Gastroesophageal sphincter (tissue), 3 donors: Measurements from ENCODE around the gene CYTH3.

Source experiments
- CTCF ChIP-seq, 4 experiments: fragments of 200-600 bp in 2 of 4; fragments of 450-650 bp in 2 of 4; sonication (generic) in 1 of 4; IDR thresholded peaks; one replicate each; pipeline ENCODE4 v1.5.1; 2017 to 2019; ENCODE audit warnings: antibody characterized with exemption in 4 of 4, mild to moderate bottlenecking in 2 of 4, moderate library complexity in 2 of 4
- EP300 ChIP-seq: sonication (generic); formaldehyde crosslinking; IDR thresholded peaks from one replicate; pipeline ENCODE4 v1.6.1; 2017; ENCODE audit warnings: antibody characterized with exemption, mild to moderate bottlenecking
- POLR2A ChIP-seq, 2 donors: fragments of 450-650 bp; IDR thresholded peaks; one replicate each; pipeline ENCODE4 v1.6.1; 2017; ENCODE audit warnings: antibody characterized with exemption in 2 of 2, mild to moderate bottlenecking in 2 of 2, moderate library complexity in 1 of 2
- POLR2AphosphoS5 ChIP-seq: sonication (generic); formaldehyde crosslinking; IDR thresholded peaks from one replicate; pipeline ENCODE4 v1.6.1; 2017; ENCODE audit warnings: antibody characterized with exemption

- TF ChIP-seq EP300 (no peak), POLR2A (IDR thresholded peaks at IDR 0.05) (no peak), CTCF (IDR thresholded peaks at IDR 0.05) (no peak), POLR2AphosphoS5 (no peak)
These were observed 116.8 kb downstream of the CYTH3 start for GRCh38 chr7:6155596-6155995.
